OCI-LY7 (cell line): ENCODE results near the gene RPLP2. TPM values are rescaled to one million over a fixed set of nuclear protein-coding genes. Genes with fewer than 3 reads are reported as not detected.

Experiments used
- BruUV-seq: library from RNA; stranded (reverse); fragments of 400-500 nt; replicated peaks from 2 replicates; lab custom pipeline; 2021; lab: Mats Ljungman, UMichigan
- CTCF ChIA-PET: fragments of 300-600 bp; sonication (Branson Sonifier 250); formaldehyde crosslinking; loops from one replicate; lab custom pipeline; 2022; ENCODE audit warnings: antibody characterized with exemption; ENCODE audit not compliant: unreplicated experiment; lab: Charles Lee
- POLR2A ChIA-PET: fragments of 300-600 bp; sonication (Branson Sonifier 250); formaldehyde crosslinking; loops from one replicate; lab custom pipeline; 2022; ENCODE audit warnings: antibody characterized with exemption; lab: Charles Lee
- DNase-seq: peaks from one replicate; pipeline ENCODE4 v3.0.0-alpha.2; 2015; ENCODE audit warnings: low spot score
- H2AFZ ChIP-seq: fragments of 200-600 bp; sonication (generic), shearing (Covaris generic); 2 replicates; pipeline ENCODE4 v1.6.1; 2014; ENCODE audit warnings: mild to moderate bottlenecking, antibody characterized with exemption, low read length, moderate library complexity
- H3K27ac ChIP-seq: fragments of 200-600 bp; sonication (generic); 2 replicates; pipeline ENCODE4 v1.5.1; 2014; ENCODE audit warnings: mixed run types, low read depth, mild to moderate bottlenecking, moderate library complexity, low read length, inconsistent platforms; ENCODE audit not compliant: poor library complexity, severe bottlenecking
- H3K36me3 ChIP-seq: fragments of 200-600 bp; sonication (generic); 2 replicates; pipeline ENCODE4 v1.6.1; 2014; ENCODE audit warnings: mild to moderate bottlenecking, antibody characterized with exemption, low read length, moderate library complexity, mixed read lengths; ENCODE audit not compliant: insufficient read depth
- H3K4me1 ChIP-seq: fragments of 200-600 bp; sonication (generic); 2 replicates; pipeline ENCODE4 v1.5.1; 2014; ENCODE audit warnings: mild to moderate bottlenecking, low read length; ENCODE audit not compliant: insufficient read depth, poor library complexity, severe bottlenecking
- H3K4me2 ChIP-seq: fragments of 200-600 bp; sonication (generic); 2 replicates; pipeline ENCODE4 v1.6.1; 2014; ENCODE audit warnings: mild to moderate bottlenecking, low read length
- H3K4me3 ChIP-seq: fragments of 200-600 bp; sonication (generic); 2 replicates; pipeline ENCODE4 v1.5.1; 2014; ENCODE audit warnings: mild to moderate bottlenecking, low read depth, low read length; ENCODE audit not compliant: poor library complexity, severe bottlenecking
- H3K79me2 ChIP-seq: fragments of 200-600 bp; sonication (generic); 2 replicates; pipeline ENCODE4 v1.6.1; 2016; ENCODE audit warnings: low read depth, mild to moderate bottlenecking, low read length, moderate library complexity, mixed read lengths; ENCODE audit not compliant: insufficient read depth
- H3K9me2 ChIP-seq: fragments of 200-600 bp; sonication (generic); 2 replicates; pipeline ENCODE4 v1.6.1; 2016; ENCODE audit warnings: mild to moderate bottlenecking, low read length, mixed read lengths; ENCODE audit not compliant: insufficient read depth
- H3K9me3 ChIP-seq: fragments of 200-600 bp; sonication (generic); 2 replicates; pipeline ENCODE4 v1.6.1; 2014; ENCODE audit warnings: mild to moderate bottlenecking, mixed run types, low read length, mixed read lengths
- H4K20me1 ChIP-seq: fragments of 200-600 bp; sonication (generic); 2 replicates; pipeline ENCODE4 v1.6.1; 2014; ENCODE audit warnings: mild to moderate bottlenecking, antibody characterized with exemption, low read length, moderate library complexity, mixed read lengths; ENCODE audit not compliant: insufficient read depth
- EZH2phosphoT487 ChIP-seq: fragments of 200-600 bp; sonication (generic); IDR thresholded peaks from 2 replicates; pipeline ENCODE4 v1.6.1; 2018; ENCODE audit warnings: low read depth, borderline replicate concordance, mild to moderate bottlenecking, mixed run types, antibody characterized with exemption, low read length, moderate library complexity, mixed read lengths
- intact Hi-C: fragments of 100-400 bp; cut with micrococcal nuclease; formaldehyde crosslinking; loops from one replicate; pipeline ENCODE4 v1.10.0; 2022; ENCODE audit not compliant: unreplicated experiment
- total RNA-seq, 2 experiments: library from RNA; depleted of rRNA in 1 of 2; stranded (reverse); fragments of >200 nt in 1 of 2; shearing (Covaris generic) in 1 of 2; gene quantifications; 2 replicates each; pipeline ENCODE4 v1.2.3, GENCODE V29; 2014 to 2022
- TF ChIP-seq, protein P1 (sequence below): fragments of 200-600 bp; sonication (generic); conservative IDR thresholded peaks from 2 replicates; pipeline ENCODE4 v1.5.1; 2014; ENCODE audit warnings: mild to moderate bottlenecking, antibody characterized with exemption, low read length, moderate library complexity, mixed read lengths

The RPLP2 gene
- total RNA-seq, 2 experiments from 2014 or later: 1,564 to 3,147 TPM

DNA sequence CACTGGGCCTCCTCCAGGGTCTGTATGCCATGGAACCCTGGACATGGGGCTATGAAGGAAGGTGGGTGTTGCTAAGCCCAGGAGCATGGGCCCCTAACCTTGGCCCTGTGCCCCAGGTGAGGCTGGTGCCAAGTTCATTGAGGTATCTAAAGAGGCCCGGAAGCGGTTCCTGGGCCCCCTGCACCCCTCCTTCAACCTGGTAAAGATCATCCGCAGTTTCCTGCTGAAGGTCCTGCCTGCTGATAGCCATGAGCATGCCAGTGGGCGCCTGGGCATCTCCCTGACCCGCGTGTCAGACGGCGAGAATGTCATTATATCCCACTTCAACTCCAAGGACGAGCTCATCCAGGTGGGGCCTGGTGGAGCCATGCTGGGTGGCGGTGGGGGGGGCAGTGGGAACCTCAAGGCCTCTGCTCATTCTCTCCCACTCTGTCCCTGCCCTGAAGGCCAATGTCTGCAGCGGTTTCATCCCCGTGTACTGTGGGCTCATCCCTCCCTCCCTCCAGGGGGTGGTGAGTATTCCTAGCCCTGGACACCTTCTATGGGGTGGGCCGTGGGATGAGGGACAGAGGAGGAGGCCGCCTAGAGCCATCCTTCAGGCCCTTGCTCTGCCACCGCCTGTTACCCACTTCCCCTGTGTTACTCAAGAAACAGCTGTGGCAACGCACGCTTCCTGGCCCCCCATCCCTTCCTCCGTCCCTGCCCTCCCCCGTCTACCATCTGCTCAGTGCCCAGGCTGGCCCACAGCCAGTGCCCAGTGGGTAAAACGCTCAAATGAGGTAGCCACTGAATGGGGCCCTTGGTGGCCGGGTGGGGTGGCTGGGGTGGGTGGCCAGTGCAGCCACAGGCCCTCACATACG, 12.0 kb downstream of the RPLP2 start:
- H3K9me3 ChIP-seq: no peaks in the 10 kb centered on the region
- no peak overlapping the region for H2AFZ ChIP-seq
- no TSS peak for BruUV-seq
- intact Hi-C loops: no loop called here
- H3K27ac ChIP-seq: no peak overlapping the region
- DNase-seq: no peak
- no peaks in the 10 kb centered on the region for H3K79me2 ChIP-seq
- CTCF ChIA-PET: no interaction called here
- H3K4me3 ChIP-seq: no peak overlapping the region
- TF ChIP-seq EZH2phosphoT487: no peak
- TF ChIP-seq, protein P1, sequence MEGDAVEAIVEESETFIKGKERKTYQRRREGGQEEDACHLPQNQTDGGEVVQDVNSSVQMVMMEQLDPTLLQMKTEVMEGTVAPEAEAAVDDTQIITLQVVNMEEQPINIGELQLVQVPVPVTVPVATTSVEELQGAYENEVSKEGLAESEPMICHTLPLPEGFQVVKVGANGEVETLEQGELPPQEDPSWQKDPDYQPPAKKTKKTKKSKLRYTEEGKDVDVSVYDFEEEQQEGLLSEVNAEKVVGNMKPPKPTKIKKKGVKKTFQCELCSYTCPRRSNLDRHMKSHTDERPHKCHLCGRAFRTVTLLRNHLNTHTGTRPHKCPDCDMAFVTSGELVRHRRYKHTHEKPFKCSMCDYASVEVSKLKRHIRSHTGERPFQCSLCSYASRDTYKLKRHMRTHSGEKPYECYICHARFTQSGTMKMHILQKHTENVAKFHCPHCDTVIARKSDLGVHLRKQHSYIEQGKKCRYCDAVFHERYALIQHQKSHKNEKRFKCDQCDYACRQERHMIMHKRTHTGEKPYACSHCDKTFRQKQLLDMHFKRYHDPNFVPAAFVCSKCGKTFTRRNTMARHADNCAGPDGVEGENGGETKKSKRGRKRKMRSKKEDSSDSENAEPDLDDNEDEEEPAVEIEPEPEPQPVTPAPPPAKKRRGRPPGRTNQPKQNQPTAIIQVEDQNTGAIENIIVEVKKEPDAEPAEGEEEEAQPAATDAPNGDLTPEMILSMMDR: no peak
- H3K9me2 ChIP-seq: no peaks in the 10 kb centered on the region
- H3K4me2 ChIP-seq: no peak overlapping the region
- no peaks in the 10 kb centered on the region for H3K36me3 ChIP-seq
- H4K20me1 ChIP-seq: no peaks in the 10 kb centered on the region
- POLR2A ChIA-PET: interaction anchor here (0.5 kb wide), 1 partner anchor 23 kb away, joined by 3 read pairs; no protein-coding TSS in a partner anchor
- peaks cover 21% of the 10 kb centered on the region for H3K4me1 ChIP-seq

DNA sequence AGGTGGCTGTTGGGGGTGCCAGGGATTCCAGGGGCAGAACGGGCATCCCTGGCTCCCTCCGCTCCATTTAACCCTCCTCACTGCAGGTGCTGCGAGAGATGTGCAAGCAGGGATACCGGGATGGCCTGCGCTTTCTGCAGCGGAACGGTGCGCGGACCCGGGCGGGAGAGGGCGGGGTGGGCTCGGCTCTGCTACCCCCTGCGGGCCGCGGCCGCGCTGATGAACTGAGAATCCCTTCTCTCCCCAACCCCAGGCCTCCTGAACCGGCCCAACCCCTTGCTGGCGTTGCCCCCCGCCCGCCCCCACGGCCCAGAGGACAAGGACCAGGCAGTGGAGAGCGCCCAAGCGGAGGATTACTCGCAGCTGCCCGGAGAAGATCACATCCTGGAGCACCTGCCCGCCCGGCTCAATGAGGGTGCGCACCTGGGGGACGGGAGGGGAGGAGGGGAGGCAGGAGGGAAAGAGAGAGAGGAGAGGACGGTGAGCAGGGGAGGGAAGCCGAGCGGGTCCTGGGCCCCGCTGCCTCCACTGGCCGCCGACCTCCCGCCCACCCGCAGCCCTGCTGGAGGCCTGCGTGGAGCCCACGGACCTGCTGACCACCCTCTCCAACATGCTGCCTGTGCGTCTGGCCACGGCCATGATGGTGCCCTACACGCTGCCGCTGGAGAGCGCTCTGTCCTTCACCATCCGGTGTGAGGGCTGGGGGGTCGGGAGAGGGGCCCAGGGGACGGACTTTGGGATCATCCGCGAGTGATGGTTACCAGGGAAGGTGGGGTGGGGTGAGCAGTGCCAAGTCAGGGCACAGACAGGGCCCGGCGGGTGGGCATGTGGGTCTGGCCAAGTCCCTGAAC, 13.9 kb downstream of the RPLP2 start:
- Histone ChIP-seq H3K9me2 (no peaks in the 10 kb centered on the region), H4K20me1 (no peaks in the 10 kb centered on the region), H3K4me3 (no peak overlapping the region), H3K36me3 (no peaks in the 10 kb centered on the region), H3K4me2 (no peak overlapping the region), H3K27ac (no peak overlapping the region), H3K9me3 (no peaks in the 10 kb centered on the region), H2AFZ (no peak overlapping the region), H3K79me2 (no peaks in the 10 kb centered on the region), H3K4me1 (peaks cover 33% of the 10 kb centered on the region)
- TF ChIP-seq, protein P1: no peak
- TF ChIP-seq EZH2phosphoT487: no peak
- no TSS peak for BruUV-seq
- ChIA-PET CTCF (no interaction called here), POLR2A (no interaction called here)
- no peak for DNase-seq
- intact Hi-C loops: no loop called here
